ENCODE measurements around the gene CCDC182.

Gene CCDC182

GRCh38 chr17:57696050-57696449 is 49.0 kb downstream of the CCDC182 start:
- DNase-seq: no peak
